WTC11 (cell line): ENCODE measurements around the gene NPSR1. TPM values are rescaled to one million over a fixed set of nuclear protein-coding genes. Genes with fewer than 3 reads are reported as not detected.

Experiments used
- ATAC-seq: fragments of 200-7000 bp; cut with Tn5 transposase; 2 replicates; pipeline ENCODE4 v1.10.0; 2021; ENCODE audit warnings: mild to moderate bottlenecking, moderate library complexity
- CTCF ChIA-PET: fragments of 300-600 bp; sonication (Branson Sonifier 250); formaldehyde crosslinking; loops from one replicate; lab custom pipeline; 2021; ENCODE audit warnings: antibody characterized with exemption; lab: Charles Lee
- POLR2A ChIA-PET: fragments of 350-600 bp; sonication (Branson Sonifier 250); formaldehyde crosslinking; loops from one replicate; lab custom pipeline; 2021; ENCODE audit warnings: antibody characterized with exemption; lab: Charles Lee
- DNase-seq: peaks from one replicate; pipeline ENCODE4 v3.0.0; 2021; ENCODE audit warnings: low spot score
- H3K27ac Mint-ChIP-seq: 2 replicates; pipeline ENCODE4 v1.8.0; 2021; ENCODE audit warnings: mixed read lengths
- H3K27me3 Mint-ChIP-seq: 2 replicates; pipeline ENCODE4 v1.8.0; 2021; ENCODE audit warnings: low read depth, mild to moderate bottlenecking, moderate library complexity, mixed read lengths
- H3K36me3 Mint-ChIP-seq: 2 replicates; pipeline ENCODE4 v1.8.0; 2021; ENCODE audit warnings: mixed read lengths
- H3K4me1 Mint-ChIP-seq: 2 replicates; pipeline ENCODE4 v1.8.0; 2022; ENCODE audit warnings: mixed read lengths
- H3K4me3 Mint-ChIP-seq: 2 replicates; pipeline ENCODE4 v1.8.0; 2021; ENCODE audit warnings: mild to moderate bottlenecking, moderate library complexity, mixed read lengths
- H3K9me3 Mint-ChIP-seq: 2 replicates; pipeline ENCODE4 v1.8.0; 2021; ENCODE audit warnings: mixed read lengths
- GRHL2 ChIP-seq: fragments of 250-450 bp; sonication (Bioruptor Pico); IDR thresholded peaks from 2 replicates; pipeline ENCODE4 v1.8.0; 2022; ENCODE audit warnings: mild to moderate bottlenecking, moderate library complexity; ENCODE audit not compliant: insufficient replicate concordance, severe bottlenecking
- JUN ChIP-seq: sonication (generic); formaldehyde crosslinking; IDR thresholded peaks from 2 replicates; pipeline ENCODE4 v1.8.0; 2023; ENCODE audit warnings: mild to moderate bottlenecking, missing genetic modification reagents
- SMAD3 ChIP-seq: sonication (generic); formaldehyde crosslinking; IDR thresholded peaks from 2 replicates; pipeline ENCODE4 v1.8.0; 2022; ENCODE audit warnings: missing genetic modification reagents, mild to moderate bottlenecking, borderline replicate concordance
- SOX15 ChIP-seq: fragments of 250-450 bp; sonication (Bioruptor Pico); IDR thresholded peaks from 2 replicates; pipeline ENCODE4 v1.9.0; 2021; ENCODE audit warnings: mild to moderate bottlenecking
- ZNF232 ChIP-seq: sonication (generic); formaldehyde crosslinking; IDR thresholded peaks from 2 replicates; pipeline ENCODE4 v1.8.0; 2022; ENCODE audit warnings: mild to moderate bottlenecking, missing genetic modification reagents
- ZNF317 ChIP-seq: sonication (generic); formaldehyde crosslinking; IDR thresholded peaks from 2 replicates; pipeline ENCODE4 v1.8.1; 2023; ENCODE audit warnings: low read depth, mild to moderate bottlenecking, moderate library complexity, missing genetic modification reagents, borderline replicate concordance
- total RNA-seq: library from RNA; stranded (reverse); gene quantifications from 3 replicates; pipeline ENCODE4 v1.2.3, GENCODE V29; 2021
- TF ChIP-seq, protein P1 (sequence below): sonication (generic); formaldehyde crosslinking; IDR thresholded peaks from 2 replicates; pipeline ENCODE4 v1.8.0; 2023; ENCODE audit warnings: missing genetic modification reagents, mild to moderate bottlenecking, borderline replicate concordance
- TF ChIP-seq, protein P2 (sequence below): fragments of 250-450 bp; sonication (Bioruptor Pico); IDR thresholded peaks from 2 replicates; pipeline ENCODE4 v1.9.0; 2021; ENCODE audit warnings: moderate library complexity, mild to moderate bottlenecking, inconsistent platforms, borderline replicate concordance
- TF ChIP-seq, protein P3 (sequence below): sonication (generic); formaldehyde crosslinking; IDR thresholded peaks from 2 replicates; pipeline ENCODE4 v1.8.0; 2022; ENCODE audit warnings: mild to moderate bottlenecking, missing genetic modification reagents
- TF ChIP-seq, protein P4 (sequence below): sonication (generic); formaldehyde crosslinking; IDR thresholded peaks from 2 replicates; pipeline ENCODE4 v1.8.1; 2022; ENCODE audit warnings: missing genetic modification reagents, borderline replicate concordance
- TF ChIP-seq, protein P5 (sequence below): fragments of 250-450 bp; sonication (Bioruptor Pico); IDR thresholded peaks from 2 replicates; pipeline ENCODE4 v1.8.0; 2021; ENCODE audit warnings: mild to moderate bottlenecking
- TF ChIP-seq, protein P6 (sequence below): sonication (generic); formaldehyde crosslinking; IDR thresholded peaks from 2 replicates; pipeline ENCODE4 v1.8.0; 2023; ENCODE audit warnings: mild to moderate bottlenecking, missing genetic modification reagents
- TF ChIP-seq, protein P7 (sequence below): sonication (generic); formaldehyde crosslinking; IDR thresholded peaks from 2 replicates; pipeline ENCODE4 v1.8.1; 2022; ENCODE audit warnings: low read depth, mild to moderate bottlenecking, moderate library complexity, missing genetic modification reagents, borderline replicate concordance

Gene NPSR1
- total RNA-seq, 1 experiment from 2014 or later, result not detected

DNA sequence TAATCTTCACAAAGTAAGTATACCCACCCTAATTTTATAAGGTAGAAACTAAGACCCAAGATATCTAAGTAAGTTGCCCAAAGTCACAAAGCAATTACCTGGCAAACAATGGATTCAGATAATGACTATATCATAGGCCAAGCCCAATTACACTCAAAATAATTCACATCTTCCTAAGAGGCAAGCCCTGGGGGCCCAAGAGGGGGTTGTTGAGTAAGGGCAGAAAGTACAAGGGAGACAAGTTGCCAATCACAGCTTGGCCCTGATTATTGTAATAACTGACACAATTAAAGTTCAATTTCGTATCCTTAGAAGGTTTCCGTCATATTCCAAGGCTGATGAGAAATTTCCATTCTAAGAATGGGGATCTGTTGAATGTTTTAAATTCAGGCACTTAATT lies 91.4 kb downstream of the NPSR1 start (continued):
- TF ChIP-seq, protein P1, sequence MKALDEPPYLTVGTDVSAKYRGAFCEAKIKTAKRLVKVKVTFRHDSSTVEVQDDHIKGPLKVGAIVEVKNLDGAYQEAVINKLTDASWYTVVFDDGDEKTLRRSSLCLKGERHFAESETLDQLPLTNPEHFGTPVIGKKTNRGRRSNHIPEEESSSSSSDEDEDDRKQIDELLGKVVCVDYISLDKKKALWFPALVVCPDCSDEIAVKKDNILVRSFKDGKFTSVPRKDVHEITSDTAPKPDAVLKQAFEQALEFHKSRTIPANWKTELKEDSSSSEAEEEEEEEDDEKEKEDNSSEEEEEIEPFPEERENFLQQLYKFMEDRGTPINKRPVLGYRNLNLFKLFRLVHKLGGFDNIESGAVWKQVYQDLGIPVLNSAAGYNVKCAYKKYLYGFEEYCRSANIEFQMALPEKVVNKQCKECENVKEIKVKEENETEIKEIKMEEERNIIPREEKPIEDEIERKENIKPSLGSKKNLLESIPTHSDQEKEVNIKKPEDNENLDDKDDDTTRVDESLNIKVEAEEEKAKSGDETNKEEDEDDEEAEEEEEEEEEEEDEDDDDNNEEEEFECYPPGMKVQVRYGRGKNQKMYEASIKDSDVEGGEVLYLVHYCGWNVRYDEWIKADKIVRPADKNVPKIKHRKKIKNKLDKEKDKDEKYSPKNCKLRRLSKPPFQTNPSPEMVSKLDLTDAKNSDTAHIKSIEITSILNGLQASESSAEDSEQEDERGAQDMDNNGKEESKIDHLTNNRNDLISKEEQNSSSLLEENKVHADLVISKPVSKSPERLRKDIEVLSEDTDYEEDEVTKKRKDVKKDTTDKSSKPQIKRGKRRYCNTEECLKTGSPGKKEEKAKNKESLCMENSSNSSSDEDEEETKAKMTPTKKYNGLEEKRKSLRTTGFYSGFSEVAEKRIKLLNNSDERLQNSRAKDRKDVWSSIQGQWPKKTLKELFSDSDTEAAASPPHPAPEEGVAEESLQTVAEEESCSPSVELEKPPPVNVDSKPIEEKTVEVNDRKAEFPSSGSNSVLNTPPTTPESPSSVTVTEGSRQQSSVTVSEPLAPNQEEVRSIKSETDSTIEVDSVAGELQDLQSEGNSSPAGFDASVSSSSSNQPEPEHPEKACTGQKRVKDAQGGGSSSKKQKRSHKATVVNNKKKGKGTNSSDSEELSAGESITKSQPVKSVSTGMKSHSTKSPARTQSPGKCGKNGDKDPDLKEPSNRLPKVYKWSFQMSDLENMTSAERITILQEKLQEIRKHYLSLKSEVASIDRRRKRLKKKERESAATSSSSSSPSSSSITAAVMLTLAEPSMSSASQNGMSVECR (CRISPR knock-in tag), result no peak
- TF ChIP-seq, protein P2, sequence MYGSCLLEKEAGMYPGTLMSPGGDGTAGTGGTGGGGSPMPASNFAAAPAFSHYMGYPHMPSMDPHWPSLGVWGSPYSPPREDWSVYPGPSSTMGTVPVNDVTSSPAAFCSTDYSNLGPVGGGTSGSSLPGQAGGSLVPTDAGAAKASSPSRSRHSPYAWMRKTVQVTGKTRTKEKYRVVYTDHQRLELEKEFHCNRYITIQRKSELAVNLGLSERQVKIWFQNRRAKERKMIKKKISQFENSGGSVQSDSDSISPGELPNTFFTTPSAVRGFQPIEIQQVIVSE (CRISPR knock-in tag), result no peak

DNA sequence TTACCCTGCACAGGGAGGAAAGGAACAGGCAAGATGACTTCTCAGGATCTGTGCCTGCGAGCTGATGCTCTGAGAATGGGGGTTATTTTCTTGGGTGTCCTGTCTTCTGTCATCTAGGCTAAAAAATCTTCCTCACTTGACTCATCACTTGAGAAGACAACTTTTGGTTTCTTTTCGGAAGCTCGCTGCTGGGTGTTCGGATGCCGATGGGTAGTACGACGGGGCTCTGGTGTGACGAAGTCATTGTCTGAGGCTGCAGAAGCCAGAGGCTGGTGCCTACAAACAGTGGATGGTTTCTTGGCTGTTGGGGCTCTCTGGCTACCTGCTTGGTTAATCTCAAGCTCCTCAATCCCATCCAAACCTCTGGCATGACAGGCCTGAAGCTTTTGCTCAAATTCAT lies 92.2 kb downstream of the NPSR1 start:
- POLR2A ChIA-PET, result interaction anchor here (0.7 to 0.8 kb wide), 2 partner anchors 11 to 531 kb away, joined by 4 to 6 read pairs; no protein-coding TSS in a partner anchor
- no peak for TF ChIP-seq ZNF317 (CRISPR knock-in tag)
- no peak for TF ChIP-seq SOX15
- TF ChIP-seq, protein P3, sequence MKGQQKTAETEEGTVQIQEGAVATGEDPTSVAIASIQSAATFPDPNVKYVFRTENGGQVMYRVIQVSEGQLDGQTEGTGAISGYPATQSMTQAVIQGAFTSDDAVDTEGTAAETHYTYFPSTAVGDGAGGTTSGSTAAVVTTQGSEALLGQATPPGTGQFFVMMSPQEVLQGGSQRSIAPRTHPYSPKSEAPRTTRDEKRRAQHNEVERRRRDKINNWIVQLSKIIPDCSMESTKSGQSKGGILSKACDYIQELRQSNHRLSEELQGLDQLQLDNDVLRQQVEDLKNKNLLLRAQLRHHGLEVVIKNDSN (CRISPR knock-in tag), result no peak
- no peak for TF ChIP-seq GRHL2 (CRISPR knock-in tag)
- TF ChIP-seq ZNF232 (CRISPR knock-in tag), result no peak
- TF ChIP-seq, protein P4, sequence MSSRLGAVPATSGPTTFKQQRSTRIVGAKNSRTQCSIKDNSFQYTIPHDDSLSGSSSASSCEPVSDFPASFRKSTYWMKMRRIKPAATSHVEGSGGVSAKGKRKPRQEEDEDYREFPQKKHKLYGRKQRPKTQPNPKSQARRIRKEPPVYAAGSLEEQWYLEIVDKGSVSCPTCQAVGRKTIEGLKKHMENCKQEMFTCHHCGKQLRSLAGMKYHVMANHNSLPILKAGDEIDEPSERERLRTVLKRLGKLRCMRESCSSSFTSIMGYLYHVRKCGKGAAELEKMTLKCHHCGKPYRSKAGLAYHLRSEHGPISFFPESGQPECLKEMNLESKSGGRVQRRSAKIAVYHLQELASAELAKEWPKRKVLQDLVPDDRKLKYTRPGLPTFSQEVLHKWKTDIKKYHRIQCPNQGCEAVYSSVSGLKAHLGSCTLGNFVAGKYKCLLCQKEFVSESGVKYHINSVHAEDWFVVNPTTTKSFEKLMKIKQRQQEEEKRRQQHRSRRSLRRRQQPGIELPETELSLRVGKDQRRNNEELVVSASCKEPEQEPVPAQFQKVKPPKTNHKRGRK, result no peak
- TF ChIP-seq SMAD3 (CRISPR knock-in tag), result no peak
- TF ChIP-seq, protein P5, sequence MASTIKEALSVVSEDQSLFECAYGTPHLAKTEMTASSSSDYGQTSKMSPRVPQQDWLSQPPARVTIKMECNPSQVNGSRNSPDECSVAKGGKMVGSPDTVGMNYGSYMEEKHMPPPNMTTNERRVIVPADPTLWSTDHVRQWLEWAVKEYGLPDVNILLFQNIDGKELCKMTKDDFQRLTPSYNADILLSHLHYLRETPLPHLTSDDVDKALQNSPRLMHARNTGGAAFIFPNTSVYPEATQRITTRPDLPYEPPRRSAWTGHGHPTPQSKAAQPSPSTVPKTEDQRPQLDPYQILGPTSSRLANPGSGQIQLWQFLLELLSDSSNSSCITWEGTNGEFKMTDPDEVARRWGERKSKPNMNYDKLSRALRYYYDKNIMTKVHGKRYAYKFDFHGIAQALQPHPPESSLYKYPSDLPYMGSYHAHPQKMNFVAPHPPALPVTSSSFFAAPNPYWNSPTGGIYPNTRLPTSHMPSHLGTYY (CRISPR knock-in tag), result no peak
- TF ChIP-seq, protein P6, sequence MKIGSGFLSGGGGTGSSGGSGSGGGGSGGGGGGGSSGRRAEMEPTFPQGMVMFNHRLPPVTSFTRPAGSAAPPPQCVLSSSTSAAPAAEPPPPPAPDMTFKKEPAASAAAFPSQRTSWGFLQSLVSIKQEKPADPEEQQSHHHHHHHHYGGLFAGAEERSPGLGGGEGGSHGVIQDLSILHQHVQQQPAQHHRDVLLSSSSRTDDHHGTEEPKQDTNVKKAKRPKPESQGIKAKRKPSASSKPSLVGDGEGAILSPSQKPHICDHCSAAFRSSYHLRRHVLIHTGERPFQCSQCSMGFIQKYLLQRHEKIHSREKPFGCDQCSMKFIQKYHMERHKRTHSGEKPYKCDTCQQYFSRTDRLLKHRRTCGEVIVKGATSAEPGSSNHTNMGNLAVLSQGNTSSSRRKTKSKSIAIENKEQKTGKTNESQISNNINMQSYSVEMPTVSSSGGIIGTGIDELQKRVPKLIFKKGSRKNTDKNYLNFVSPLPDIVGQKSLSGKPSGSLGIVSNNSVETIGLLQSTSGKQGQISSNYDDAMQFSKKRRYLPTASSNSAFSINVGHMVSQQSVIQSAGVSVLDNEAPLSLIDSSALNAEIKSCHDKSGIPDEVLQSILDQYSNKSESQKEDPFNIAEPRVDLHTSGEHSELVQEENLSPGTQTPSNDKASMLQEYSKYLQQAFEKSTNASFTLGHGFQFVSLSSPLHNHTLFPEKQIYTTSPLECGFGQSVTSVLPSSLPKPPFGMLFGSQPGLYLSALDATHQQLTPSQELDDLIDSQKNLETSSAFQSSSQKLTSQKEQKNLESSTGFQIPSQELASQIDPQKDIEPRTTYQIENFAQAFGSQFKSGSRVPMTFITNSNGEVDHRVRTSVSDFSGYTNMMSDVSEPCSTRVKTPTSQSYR (CRISPR knock-in tag), result no peak
- TF ChIP-seq, protein P7, sequence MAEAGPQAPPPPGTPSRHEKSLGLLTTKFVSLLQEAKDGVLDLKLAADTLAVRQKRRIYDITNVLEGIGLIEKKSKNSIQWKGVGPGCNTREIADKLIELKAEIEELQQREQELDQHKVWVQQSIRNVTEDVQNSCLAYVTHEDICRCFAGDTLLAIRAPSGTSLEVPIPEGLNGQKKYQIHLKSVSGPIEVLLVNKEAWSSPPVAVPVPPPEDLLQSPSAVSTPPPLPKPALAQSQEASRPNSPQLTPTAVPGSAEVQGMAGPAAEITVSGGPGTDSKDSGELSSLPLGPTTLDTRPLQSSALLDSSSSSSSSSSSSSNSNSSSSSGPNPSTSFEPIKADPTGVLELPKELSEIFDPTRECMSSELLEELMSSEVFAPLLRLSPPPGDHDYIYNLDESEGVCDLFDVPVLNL (CRISPR knock-in tag), result no peak
- no peak for TF ChIP-seq JUN
- Mint-ChIP-seq H3K9me3 (peaks cover 7% of the 10 kb centered on the region), H3K36me3 (no peaks in the 10 kb centered on the region), H3K27me3 (no peaks in the 10 kb centered on the region), H3K4me1 (peaks cover 22% of the 10 kb centered on the region), H3K27ac (no peak overlapping the region), H3K4me3 (no peak overlapping the region)
- DNase-seq (no peak), ATAC-seq (no peak)
- CTCF ChIA-PET, result interaction anchor here (0.6 to 1.4 kb wide), 2 partner anchors 27 to 408 kb away, joined by 3 to 5 read pairs; no protein-coding TSS in a partner anchor
